GM12864 (cell line): Measurements from ENCODE around the gene RCAN1.
"Not testable (repeated sequence)": the region's sequence is repeated elsewhere in the genome, so short reads cannot be mapped to it uniquely, and the experiment has no call there.

ENCODE experiments used
- DNase-seq: peaks from one replicate; pipeline ENCODE4 v3.0.0-alpha.2; 2011; ENCODE audit warnings: low read depth
- H3K4me3 ChIP-seq: 2 replicates; pipeline ENCODE4 v1.5.1; 2011; ENCODE audit warnings: mild to moderate bottlenecking, low read depth, low read length, control low read depth
- CTCF ChIP-seq: IDR thresholded peaks from 2 replicates; pipeline ENCODE4 v1.5.1; 2011; ENCODE audit warnings: low read depth, mild to moderate bottlenecking, moderate library complexity, low read length, control low read depth, inconsistent platforms; ENCODE audit errors: missing control alignments

Gene RCAN1

GRCh38 chr21:34501716-34502115, 113.2 kb downstream of the RCAN1 start:
- TF ChIP-seq CTCF, result no peak
- DNase-seq, result no peak
- no peak overlapping the region for H3K4me3 ChIP-seq

- H3K4me3 ChIP-seq, result no peak overlapping the region
- DNase-seq, result no peak
- TF ChIP-seq CTCF, result no peak
Observed at GRCh38 chr21:34500191-34500590, 114.7 kb downstream of the RCAN1 start.

DNA sequence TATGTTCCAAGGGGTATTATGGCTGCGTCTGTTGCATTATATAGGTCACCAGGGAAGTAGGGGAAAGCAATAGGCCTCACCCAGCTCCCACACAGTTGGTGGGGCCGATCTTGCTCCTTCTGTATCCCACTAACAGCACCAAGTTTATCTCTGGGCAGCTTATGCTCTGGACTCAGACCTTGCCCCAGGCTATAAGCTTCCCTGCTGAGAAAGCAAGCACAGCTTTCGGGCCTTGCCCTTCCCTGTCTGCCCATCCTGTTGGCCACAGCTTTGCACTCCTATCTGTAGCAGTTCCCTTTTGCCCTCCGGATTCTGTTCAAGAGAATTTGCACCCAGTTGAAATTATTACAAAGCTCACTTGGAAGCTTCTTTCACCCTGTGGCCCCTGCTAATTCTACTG, 115.8 kb downstream of the RCAN1 start:
- no peak for TF ChIP-seq CTCF
- no peak overlapping the region for H3K4me3 ChIP-seq
- DNase-seq, result no peak

DNA sequence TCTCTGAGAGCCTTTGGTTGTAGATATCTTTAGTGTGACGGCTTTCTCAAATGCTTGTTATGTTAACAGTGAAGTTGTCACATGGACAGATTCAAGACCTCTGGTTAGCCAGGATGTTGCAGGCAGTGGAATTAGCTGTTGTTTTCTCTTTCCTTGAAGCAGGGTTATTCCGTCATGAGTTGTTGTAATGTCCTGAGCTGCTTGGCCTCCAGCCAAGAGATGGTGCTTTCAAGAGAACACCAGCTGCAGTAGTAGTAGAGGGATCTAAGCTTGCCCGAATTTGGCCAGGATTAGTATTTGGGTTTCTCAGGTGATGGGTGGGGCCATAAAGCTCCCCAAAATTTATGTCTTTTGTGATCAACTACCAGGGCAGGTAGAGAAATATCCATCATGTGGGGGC, 116.3 kb downstream of the RCAN1 start:
- DNase-seq, result no peak
- TF ChIP-seq CTCF, result no peak
- H3K4me3 ChIP-seq, result no peak overlapping the region

GRCh38 chr21:34483854-34484253, 131.1 kb downstream of the RCAN1 start:
- DNase-seq, H3K4me3 ChIP-seq: not testable (repeated sequence)

DNA sequence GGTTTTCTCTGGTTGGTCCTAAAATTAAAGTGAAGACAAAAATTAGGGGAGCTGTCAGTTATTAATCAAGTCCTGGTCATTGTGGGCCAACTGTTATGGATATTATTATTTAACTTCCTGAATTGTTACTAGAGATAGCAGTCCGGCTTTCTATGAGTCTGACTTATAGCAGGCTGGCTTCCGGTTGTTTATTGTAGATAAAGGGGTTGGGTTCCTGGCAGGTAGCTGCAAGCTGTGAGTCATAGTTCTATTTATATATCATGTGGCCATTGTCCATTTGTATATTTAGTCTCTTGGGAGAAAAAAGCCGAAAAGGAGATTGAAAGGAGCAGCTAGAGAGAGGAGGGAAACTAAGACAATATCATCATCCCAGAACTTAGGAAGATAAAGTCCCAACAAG, 131.5 kb downstream of the RCAN1 start:
- DNase-seq, result not testable (repeated sequence)

GRCh38 chr21:34467333-34467732, 147.6 kb downstream of the RCAN1 start:
- not testable (repeated sequence) for DNase-seq, H3K4me3 ChIP-seq

More for the DNA sequence above, 131.5 kb downstream of the RCAN1 start:
- H3K4me3 ChIP-seq, result not testable (repeated sequence)
